K562 (cell line): ENCODE data around the gene SLC3A2. TPM values are rescaled to one million over a fixed set of nuclear protein-coding genes. Genes with fewer than 3 reads are reported as not detected.

Experiments
- CEBPB ChIP-seq: fragments of 450-650 bp; IDR thresholded peaks from 2 replicates; pipeline ENCODE4 v1.6.1; 2016; ENCODE audit warnings: missing genetic modification characterization, missing compliant biosample characterization
- CXXC5 ChIP-seq: fragments of 250-450 bp; sonication (Bioruptor Pico); IDR thresholded peaks from 2 replicates; pipeline ENCODE4 v1.8.0; 2022; ENCODE audit warnings: inconsistent platforms, mild to moderate bottlenecking, moderate library complexity
- ELK3 ChIP-seq: fragments of 450-650 bp; formaldehyde crosslinking; IDR thresholded peaks from 2 replicates; pipeline ENCODE4 v1.4.0; 2020; ENCODE audit warnings: mild to moderate bottlenecking
- GABPA ChIP-seq: fragments of 200-800 bp; sonication (Bioruptor generic); conservative IDR thresholded peaks from 2 replicates; pipeline ENCODE4 v1.6.1; 2016; ENCODE audit warnings: low read depth, missing genetic modification characterization, missing compliant biosample characterization
- HIVEP1 ChIP-seq: fragments of 250-450 bp; sonication (Bioruptor Pico); IDR thresholded peaks from 2 replicates; pipeline ENCODE4 v1.4.0; 2020; ENCODE audit warnings: mild to moderate bottlenecking
- MCM7 ChIP-seq, 2 experiments: fragments of 450-650 bp; IDR thresholded peaks; 2 replicates each; pipeline ENCODE4 v1.6.1; 2016 to 2018
- NR2C1 ChIP-seq, 2 experiments: fragments of 450-650 bp; IDR thresholded peaks; 2 replicates each; pipeline ENCODE4 v1.6.1; 2017; ENCODE audit warnings: mild to moderate bottlenecking in 2 of 2, antibody characterized with exemption in 1 of 2, inconsistent platforms in 1 of 2, missing compliant biosample characterization in 1 of 2, missing genetic modification characterization in 1 of 2
- PREB ChIP-seq: sonication (generic); formaldehyde crosslinking; IDR thresholded peaks from 2 replicates; pipeline ENCODE4 v1.8.1; 2023; ENCODE audit warnings: mild to moderate bottlenecking, missing genetic modification reagents
- RAD21 ChIP-seq, 2 experiments: fragments of 250-450 bp in 1 of 2; fragments of 450-650 bp in 1 of 2; sonication (Bioruptor Pico) in 1 of 2; formaldehyde crosslinking in 1 of 2; IDR thresholded peaks in 1 of 2; conservative IDR thresholded peaks in 1 of 2; 2 replicates each; pipeline versions ENCODE4 v1.4.0 to v1.8.0; 2020 to 2022; ENCODE audit warnings: mild to moderate bottlenecking in 2 of 2, moderate library complexity in 1 of 2
- SETDB1 ChIP-seq: IDR thresholded peaks from one replicate; pipeline ENCODE4 v1.6.1; 2012; ENCODE audit warnings: low read length, control low read depth, inconsistent platforms
- ZBTB12 ChIP-seq: fragments of 250-450 bp; sonication (Bioruptor Pico); IDR thresholded peaks from 2 replicates; pipeline ENCODE4 v1.4.0; 2020
- ZKSCAN3 ChIP-seq: fragments of 250-450 bp; sonication (Bioruptor Pico); IDR thresholded peaks from 2 replicates; pipeline ENCODE4 v1.4.0; 2020
- ZNF239 ChIP-seq: fragments of 250-450 bp; sonication (Bioruptor Pico); IDR thresholded peaks from 2 replicates; pipeline ENCODE4 v1.4.0; 2020; ENCODE audit warnings: mild to moderate bottlenecking
- ZNF583 ChIP-seq: fragments of 250-450 bp; sonication (Bioruptor Pico); IDR thresholded peaks from 2 replicates; pipeline ENCODE4 v1.4.0; 2020
- ZNF592 ChIP-seq: fragments of 450-650 bp; IDR thresholded peaks from 2 replicates; pipeline ENCODE4 v1.6.1; 2017; ENCODE audit warnings: antibody characterized with exemption, mild to moderate bottlenecking
- ZNF639 ChIP-seq, 2 experiments: fragments of 200-800 bp in 1 of 2; sonication (Bioruptor generic) in 1 of 2; sonication (generic) in 1 of 2; formaldehyde crosslinking in 1 of 2; IDR thresholded peaks in 1 of 2; conservative IDR thresholded peaks in 1 of 2; 2 replicates each; pipeline versions ENCODE4 v1.5.0 to v1.6.1; 2016 to 2020; ENCODE audit warnings: missing compliant biosample characterization in 1 of 2, missing genetic modification characterization in 1 of 2, missing genetic modification reagents in 1 of 2
- polyA plus RNA-seq, 8 experiments: library from polyadenylated mRNA; depleted of rRNA in 4 of 8; stranded (reverse) in 5 of 8; unstranded in 3 of 8; fragments of >200 nt; fragmentation: Nextera tagmentation in 2 of 8; fragmentation: Illumina TruSeq in 1 of 8; extraction: Ambion mirVana in 2 of 8; extraction: Trizol in 1 of 8; gene quantifications; 2 replicates each; pipeline versions ENCODE4 v1.2.1 to v1.2.3, GENCODE V29; 2011 to 2014; ENCODE audit warnings: inconsistent platforms in 1 of 8, missing spikeins in 1 of 8
- total RNA-seq, 7 experiments: library from RNA; depleted of rRNA in 6 of 7; stranded (reverse); fragments of >200 nt in 6 of 7; fragmentation: Illumina TruSeq in 2 of 7; extraction: Trizol in 2 of 7; gene quantifications; 2 replicates each; pipeline versions ENCODE4 v1.2.1 to v1.2.3, GENCODE V29; 2011 to 2021; ENCODE audit warnings: low replicate concordance in 1 of 7

SLC3A2 gene
- total and polyA plus RNA-seq, 9 of the 15 experiments (the other 6 are each of a cell fraction or from before 2014, with no cell fraction given): 20.0 to 296 (median 214) TPM

- 0 out of 2 replicates have a peak, but pooled peaks have one; percentile 29 for TF ChIP-seq ZBTB12 (CRISPR knock-in tag)
- no peak for TF ChIP-seq NR2C1 (IDR thresholded peaks at IDR 0.05)
- peak; percentile 52 for TF ChIP-seq NR2C1 (tag; IDR thresholded peaks at IDR 0.05)
- peak; percentile 36; the same call in 1 of the 2 replicates for TF ChIP-seq GABPA (tag)
- TF ChIP-seq ZKSCAN3 (CRISPR knock-in tag): peak; percentile 45; the same call in 1 of the 2 replicates
- 0 out of 2 replicates have a peak, but pooled peaks have one; percentile 21 for TF ChIP-seq PREB (CRISPR knock-in tag)
- peak; percentile 95 for TF ChIP-seq ZNF592
- peak; percentile 66 for TF ChIP-seq ZNF239 (CRISPR knock-in tag)
- 0 out of 2 replicates have a peak, but pooled peaks have one; percentile 36 for TF ChIP-seq ELK3
- peak; percentile 47; the same call in 1 of the 2 replicates for TF ChIP-seq CEBPB
- 0 out of 2 replicates have a peak, but pooled peaks have one; percentile 23 for TF ChIP-seq CXXC5 (CRISPR knock-in tag)
- no peak for TF ChIP-seq ZNF583 (CRISPR knock-in tag)
- TF ChIP-seq RAD21 (CRISPR knock-in tag; conservative IDR thresholded peaks at IDR 0.05 in 1 of 2, IDR thresholded peaks at IDR 0.05 in 1 of 2): peak in 1 of 2 experiments; percentile 7; a peak in 1 of 4 replicates
- TF ChIP-seq MCM7 (IDR thresholded peaks at IDR 0.05): no peak
- no peak for TF ChIP-seq SETDB1
- TF ChIP-seq ZNF639 (CRISPR knock-in tag; conservative IDR thresholded peaks at IDR 0.05 in 1 of 2, IDR thresholded peaks at IDR 0.05 in 1 of 2): peak in 1 of 2 experiments; percentile 84; a peak in 2 of 4 replicates
- TF ChIP-seq HIVEP1 (CRISPR knock-in tag): peak; percentile 87; the same call in 1 of the 2 replicates
These were observed 19.7 kb upstream of the SLC3A2 start (continued) for GRCh38 chr11:62860835-62861563.
